Gastrocnemius medialis (tissue), 4 donors: ENCODE data around the gene CD52. TPM values are rescaled to one million over a fixed set of nuclear protein-coding genes. Genes with fewer than 3 reads are reported as not detected.

ENCODE experiments used
- ATAC-seq, 2 donors: fragments of 150-250 bp; one replicate each; pipeline ENCODE4 v1.9.1; 2016
- DNase-seq, 2 donors: peaks; one replicate each; pipeline ENCODE4 v3.0.0-alpha.2; 2019
- H3K27ac ChIP-seq, 4 donors: fragments of 200-600 bp; sonication (generic); 1 replicate in 1 of 4; 2 replicates in 3 of 4; pipeline ENCODE4 v1.5.1; 2016 to 2018; ENCODE audit warnings: mild to moderate bottlenecking in 2 of 4, moderate library complexity in 1 of 4
- H3K27me3 ChIP-seq, 3 donors: fragments of 200-600 bp; sonication (generic) in 2 of 3; 1 replicate in 1 of 3; 2 replicates in 2 of 3; pipeline versions ENCODE4 v1.5.1 to v1.6.0; 2016 to 2019; ENCODE audit warnings: mild to moderate bottlenecking in 1 of 3, moderate library complexity in 1 of 3
- H3K36me3 ChIP-seq, 2 donors: fragments of 200-600 bp; sonication (generic) in 1 of 2; one replicate each; pipeline ENCODE4 v1.5.1; 2017 to 2018
- H3K4me1 ChIP-seq, 2 donors: fragments of 200-600 bp; sonication (generic) in 1 of 2; one replicate each; pipeline ENCODE4 v1.5.1; 2016 to 2017; ENCODE audit warnings: mild to moderate bottlenecking in 2 of 2
- H3K4me3 ChIP-seq, 4 donors: fragments of 200-600 bp; sonication (generic) in 3 of 4; 1 replicate in 1 of 4; 2 replicates in 3 of 4; pipeline ENCODE4 v1.5.1; 2016 to 2019; ENCODE audit warnings: mild to moderate bottlenecking in 2 of 4
- H3K9me3 ChIP-seq, 3 donors: fragments of 200-600 bp; sonication (generic) in 2 of 3; 1 replicate in 1 of 3; 2 replicates in 2 of 3; pipeline ENCODE4 v1.5.1; 2016 to 2019
- CTCF ChIP-seq, 5 experiments: fragments of 450-650 bp in 3 of 5; fragments of 200-600 bp in 2 of 5; sonication (generic) in 2 of 5; IDR thresholded peaks in 4 of 5; conservative IDR thresholded peaks in 1 of 5; 1 replicate in 4 of 5; 2 replicates in 1 of 5; pipeline ENCODE4 v1.5.1; 2016 to 2019; ENCODE audit warnings: antibody characterized with exemption in 5 of 5, mild to moderate bottlenecking in 3 of 5, moderate library complexity in 3 of 5
- POLR2A ChIP-seq, 2 donors: fragments of 450-650 bp; IDR thresholded peaks; one replicate each; pipeline ENCODE4 v1.6.1; 2017; ENCODE audit warnings: antibody characterized with exemption in 2 of 2, mild to moderate bottlenecking in 2 of 2, moderate library complexity in 2 of 2
- in situ Hi-C, 4 donors: fragments of 200-750 bp; cut with MboI; loops; one replicate each; pipeline versions ENCODE4 v1.15.0 to v1.8.0; 2017; ENCODE audit warnings: low sequenced_read_pairs in 4 of 4
- intact Hi-C: fragments of 100-400 bp; cut with DNase I; formaldehyde crosslinking; loops from one replicate; pipeline ENCODE4 v1.15.1; 2023; ENCODE audit warnings: low total_unique reads
- total RNA-seq, 4 donors: library from RNA; depleted of rRNA; stranded (reverse); fragments of >200 nt; gene quantifications; one replicate each; pipeline versions ENCODE4 v1.1.0 to v1.2.3, GENCODE V29; 2016

The CD52 gene
- total RNA-seq, 4 donors from 2014 or later: 1.4 to 2.8 TPM; not detected in 2

DNA sequence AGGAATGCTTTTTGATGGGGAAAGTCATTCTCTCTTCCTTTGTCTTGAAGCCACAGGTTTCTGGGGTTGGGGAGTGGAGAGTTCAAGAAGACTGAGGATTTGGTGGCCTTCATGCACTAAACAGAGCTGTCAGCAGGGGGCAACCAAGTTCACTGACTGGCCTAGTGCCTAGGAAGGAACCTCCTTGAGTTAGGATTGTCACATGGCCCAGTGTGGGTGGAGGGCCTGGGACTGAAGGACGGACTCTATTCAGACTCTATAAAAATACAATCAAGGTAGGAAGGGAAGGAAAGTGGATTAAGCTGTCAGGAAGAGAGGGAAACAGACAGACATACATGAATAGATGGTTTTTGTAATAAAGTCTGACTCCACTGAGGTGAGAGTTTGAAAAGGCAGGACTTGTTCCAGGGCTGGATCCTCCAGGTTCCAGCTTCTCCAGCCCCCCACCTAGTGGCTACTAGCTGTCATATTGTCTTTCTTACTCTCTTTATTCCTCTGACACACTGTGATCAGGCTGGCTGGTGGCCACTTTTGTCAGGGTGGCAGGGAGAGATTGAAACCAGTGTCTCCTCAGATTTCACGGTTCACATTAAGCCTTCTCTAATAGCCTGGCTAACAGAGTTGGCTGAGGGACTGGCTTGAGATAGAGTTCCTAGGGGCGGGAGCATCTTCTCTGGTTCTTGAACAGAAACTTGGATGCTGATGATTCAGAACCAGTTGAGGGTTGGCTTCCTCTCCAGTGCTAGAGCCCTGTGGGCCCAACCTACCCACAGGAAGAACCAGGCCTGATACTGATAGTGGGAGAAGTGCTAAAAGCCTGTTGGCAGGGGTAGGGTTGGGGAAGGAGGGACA lies 42.0 kb upstream of the CD52 start:
- TF ChIP-seq POLR2A (IDR thresholded peaks at IDR 0.05) (peak in 1 of 2 donors; percentile 19), CTCF (IDR thresholded peaks at IDR 0.05 in 4 of 5, conservative IDR thresholded peaks at IDR 0.05 in 1 of 5) (peak; percentile 60 to 90 (median 82))
- peak; percentile 82 to 91 for DNase-seq
- H3K4me1 ChIP-seq: peaks cover 49 to 60% of the 10 kb centered on the region in 2 donors
- peak; percentile 72 for ATAC-seq
- intact Hi-C loops: loop anchor here (1.0 to 5.0 kb wide), 4 partner anchors 17 to 94 kb away; partner anchors contain the start of gene CEP85
- no peaks in the 10 kb centered on the region for H3K9me3 ChIP-seq
- no peak overlapping the region for H3K4me3 ChIP-seq
- peaks cover 0 to 33% of the 10 kb centered on the region in 2 donors for H3K36me3 ChIP-seq
- in situ Hi-C loops: loop anchor here in 2 of 4 donors (5.0 kb wide), 1 partner anchor 46 kb away; no protein-coding TSS in a partner anchor
- no peaks in the 10 kb centered on the region for H3K27me3 ChIP-seq
- H3K27ac ChIP-seq: peak overlapping the region; percentile 89 to 98 (median 93)

GRCh38 chr1:26276432-26276838 lies 41.3 kb upstream of the CD52 start:
- DNase-seq: no peak
- H3K36me3 ChIP-seq: peaks cover 0 to 33% of the 10 kb centered on the region in 2 donors
- no peaks in the 10 kb centered on the region for H3K9me3 ChIP-seq
- H3K4me3 ChIP-seq: no peak overlapping the region
- TF ChIP-seq POLR2A (IDR thresholded peaks at IDR 0.05) (no peak), CTCF (IDR thresholded peaks at IDR 0.05 in 4 of 5, conservative IDR thresholded peaks at IDR 0.05 in 1 of 5) (no peak)
- no peak for ATAC-seq
- in situ Hi-C loops: loop anchor here in 2 of 4 donors (5.0 kb wide), 1 partner anchor 46 kb away; no protein-coding TSS in a partner anchor
- peaks cover 49 to 64% of the 10 kb centered on the region in 2 donors for H3K4me1 ChIP-seq
- H3K27me3 ChIP-seq: no peaks in the 10 kb centered on the region
- peak overlapping the region; percentile 89 to 98 (median 93) for H3K27ac ChIP-seq
- intact Hi-C loops: loop anchor here (5.0 kb wide), 1 partner anchor 94 kb away; no protein-coding TSS in a partner anchor

DNA sequence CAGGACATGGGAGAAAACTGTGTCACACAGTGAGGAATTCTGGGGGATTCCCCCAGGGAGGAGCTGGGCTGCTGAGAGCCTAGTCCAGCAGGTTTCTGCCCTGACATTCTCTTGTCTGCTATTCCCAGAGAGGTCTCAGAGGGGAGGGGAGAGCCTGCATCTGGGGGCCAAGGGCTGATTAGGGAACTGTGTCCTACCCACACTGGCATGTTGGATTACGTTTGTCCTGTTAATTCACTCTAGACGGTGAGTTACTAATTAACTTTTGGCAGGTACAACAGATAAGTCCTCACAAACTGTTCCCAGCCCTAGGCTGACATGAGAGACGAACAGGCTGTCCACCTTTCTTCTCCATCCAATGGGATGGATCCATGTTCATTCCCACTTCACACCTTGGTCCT lies 40.5 kb upstream of the CD52 start:
- Histone ChIP-seq H3K27ac (peak overlapping the region; percentile 89 to 98 (median 93)), H3K27me3 (no peaks in the 10 kb centered on the region), H3K9me3 (no peaks in the 10 kb centered on the region), H3K36me3 (peaks cover 0 to 26% of the 10 kb centered on the region in 2 donors), H3K4me1 (peaks cover 49 to 67% of the 10 kb centered on the region in 2 donors), H3K4me3 (no peak overlapping the region)
- no peak for ATAC-seq
- intact Hi-C loops (loop anchor here (5.0 kb wide), 1 partner anchor 95 kb away; no protein-coding TSS in a partner anchor), in situ Hi-C loops (loop anchor here in 2 of 4 donors (5.0 kb wide), 1 partner anchor 45 kb away; no protein-coding TSS in a partner anchor)
- TF ChIP-seq CTCF (IDR thresholded peaks at IDR 0.05 in 4 of 5, conservative IDR thresholded peaks at IDR 0.05 in 1 of 5): no peak
- no peak for TF ChIP-seq POLR2A (IDR thresholded peaks at IDR 0.05)
- no peak for DNase-seq

- no peaks in the 10 kb centered on the region for H3K27me3 ChIP-seq
- no peak overlapping the region for H3K4me3 ChIP-seq
- peaks cover 49 to 67% of the 10 kb centered on the region in 2 donors for H3K4me1 ChIP-seq
- no peak for ATAC-seq
- H3K36me3 ChIP-seq: peaks cover 0 to 26% of the 10 kb centered on the region in 2 donors
- no peaks in the 10 kb centered on the region for H3K9me3 ChIP-seq
- no peak for DNase-seq
- in situ Hi-C loops: loop anchor here in 2 of 4 donors (5.0 kb wide), 1 partner anchor 45 kb away; no protein-coding TSS in a partner anchor
- peak overlapping the region; percentile 89 to 98 (median 93) for H3K27ac ChIP-seq
- no peak for TF ChIP-seq POLR2A (IDR thresholded peaks at IDR 0.05)
- TF ChIP-seq CTCF (IDR thresholded peaks at IDR 0.05 in 4 of 5, conservative IDR thresholded peaks at IDR 0.05 in 1 of 5): no peak
- intact Hi-C loops: loop anchor here (5.0 kb wide), 1 partner anchor 95 kb away; no protein-coding TSS in a partner anchor
These were observed 40.0 kb upstream of the CD52 start for GRCh38 chr1:26277719-26278118.
